PC-9 (cell line): ENCODE results near the gene CCDC158.

ENCODE experiments used
- CTCF ChIP-seq: fragments of 200-600 bp; sonication (generic); conservative IDR thresholded peaks from 2 replicates; pipeline ENCODE4 v1.6.1; 2017; ENCODE audit warnings: mixed run types, antibody characterized with exemption, mild to moderate bottlenecking, moderate library complexity
- EZH2 ChIP-seq: fragments of 200-600 bp; sonication (generic); IDR thresholded peaks from 2 replicates; pipeline ENCODE4 v1.8.0; 2017; ENCODE audit warnings: antibody characterized with exemption, low read depth

- TF ChIP-seq CTCF (no peak), EZH2 (no peak)
Measured at GRCh38 chr4:76470532-76470931, 49.6 kb upstream of the CCDC158 start.
